ENCODE results near the gene WDR74.

DNA sequence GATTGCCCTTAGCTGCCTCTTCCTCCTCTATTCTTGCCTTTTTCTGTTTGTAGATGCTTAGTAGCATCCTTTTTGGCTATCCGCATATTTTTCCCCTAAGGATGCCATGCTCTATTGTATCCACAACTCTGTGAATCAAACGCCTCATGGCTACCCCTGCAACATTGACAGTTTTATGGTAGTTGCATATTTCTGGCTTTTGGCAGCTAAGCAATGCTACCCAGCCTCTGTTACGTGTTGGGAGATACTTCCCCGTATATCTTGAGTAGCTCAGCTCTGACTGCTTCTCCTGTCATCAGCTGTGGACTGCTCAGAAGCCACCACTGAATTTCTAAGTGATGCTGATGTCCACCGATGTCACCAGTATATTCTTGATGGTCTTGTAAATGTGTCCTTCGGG lies 26.2 kb upstream of the WDR74 start:
- TF ChIP-seq, protein P1, sequence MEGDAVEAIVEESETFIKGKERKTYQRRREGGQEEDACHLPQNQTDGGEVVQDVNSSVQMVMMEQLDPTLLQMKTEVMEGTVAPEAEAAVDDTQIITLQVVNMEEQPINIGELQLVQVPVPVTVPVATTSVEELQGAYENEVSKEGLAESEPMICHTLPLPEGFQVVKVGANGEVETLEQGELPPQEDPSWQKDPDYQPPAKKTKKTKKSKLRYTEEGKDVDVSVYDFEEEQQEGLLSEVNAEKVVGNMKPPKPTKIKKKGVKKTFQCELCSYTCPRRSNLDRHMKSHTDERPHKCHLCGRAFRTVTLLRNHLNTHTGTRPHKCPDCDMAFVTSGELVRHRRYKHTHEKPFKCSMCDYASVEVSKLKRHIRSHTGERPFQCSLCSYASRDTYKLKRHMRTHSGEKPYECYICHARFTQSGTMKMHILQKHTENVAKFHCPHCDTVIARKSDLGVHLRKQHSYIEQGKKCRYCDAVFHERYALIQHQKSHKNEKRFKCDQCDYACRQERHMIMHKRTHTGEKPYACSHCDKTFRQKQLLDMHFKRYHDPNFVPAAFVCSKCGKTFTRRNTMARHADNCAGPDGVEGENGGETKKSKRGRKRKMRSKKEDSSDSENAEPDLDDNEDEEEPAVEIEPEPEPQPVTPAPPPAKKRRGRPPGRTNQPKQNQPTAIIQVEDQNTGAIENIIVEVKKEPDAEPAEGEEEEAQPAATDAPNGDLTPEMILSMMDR (IDR thresholded peaks at IDR 0.05; ENCODE audit: low read depth, low read length), result no peak
- TF ChIP-seq POLR2A (IDR thresholded peaks at IDR 0.05; ENCODE audit: extremely low read depth, insufficient read length) (no peak), MYC (IDR thresholded peaks at IDR 0.05; ENCODE audit: low read depth, low read length) (no peak), MAX (IDR thresholded peaks at IDR 0.05; ENCODE audit: low read depth, low read length) (no peak)

Measured in NB4 (cell line).